CD14-positive monocyte (primary cell): ENCODE results near the gene TJP2. TPM values are rescaled to one million over a fixed set of nuclear protein-coding genes. Genes with fewer than 3 reads are reported as not detected.
A peak's percentile ranks its signal among the peaks of the same experiment; 100 is the strongest.

Experiments
- DNase-seq, 3 donors: peaks; one replicate each; pipeline ENCODE4 v3.0.0-alpha.2; 2011 to 2022
- H2AFZ ChIP-seq: 2 replicates; pipeline ENCODE4 v1.6.0; 2012; ENCODE audit warnings: mild to moderate bottlenecking, low read depth, low read length, inconsistent platforms; ENCODE audit not compliant: insufficient read depth, poor library complexity, severe bottlenecking
- H3K27ac ChIP-seq, 2 donors: 1 replicate in 1 of 2; 2 replicates in 1 of 2; pipeline ENCODE4 v1.5.1; 2012 to 2013; ENCODE audit warnings: low read length in 2 of 2, control low read depth in 1 of 2, inconsistent platforms in 1 of 2, low read depth in 1 of 2, mild to moderate bottlenecking in 1 of 2
- H3K27me3 ChIP-seq, 2 donors: one replicate each; pipeline versions ENCODE4 v1.6.0 to v1.6.1; 2011 to 2013; ENCODE audit warnings: low read length in 2 of 2; ENCODE audit not compliant: control insufficient read depth in 2 of 2, insufficient read depth in 2 of 2
- H3K36me3 ChIP-seq, 2 donors: replicated peaks in 1 of 2; 1 replicate in 1 of 2; 2 replicates in 1 of 2; pipeline versions ENCODE4 v1.5.1 to v1.6.1; 2012 to 2013; ENCODE audit warnings: low read length in 2 of 2, control low read depth in 1 of 2, inconsistent platforms in 1 of 2, mild to moderate bottlenecking in 1 of 2; ENCODE audit not compliant: insufficient read depth in 2 of 2, control insufficient read depth in 1 of 2
- H3K4me1 ChIP-seq, 2 donors: 1 replicate in 1 of 2; 2 replicates in 1 of 2; pipeline versions ENCODE4 v1.5.1 to v1.6.1; 2012 to 2013; ENCODE audit warnings: low read length in 2 of 2, control low read depth in 1 of 2, inconsistent platforms in 1 of 2, mild to moderate bottlenecking in 1 of 2, moderate library complexity in 1 of 2; ENCODE audit not compliant: insufficient read depth in 2 of 2, control insufficient read depth in 1 of 2
- H3K4me2 ChIP-seq: replicated peaks from 2 replicates; pipeline ENCODE3; 2012; ENCODE audit warnings: low read length, moderate library complexity, mild to moderate bottlenecking; ENCODE audit not compliant: poor library complexity, severe bottlenecking; ENCODE audit errors: extremely low read depth
- H3K4me3 ChIP-seq, 3 experiments: fragments of 200-600 bp in 1 of 3; sonication (generic) in 1 of 3; replicated peaks in 1 of 3; 1 replicate in 2 of 3; 2 replicates in 1 of 3; pipeline ENCODE4 v1.5.1; 2011 to 2013; ENCODE audit warnings: low read length in 3 of 3, mild to moderate bottlenecking in 3 of 3, control low read depth in 2 of 3, low read depth in 2 of 3, inconsistent platforms in 1 of 3, moderate library complexity in 1 of 3
- H3K79me2 ChIP-seq: 2 replicates; pipeline ENCODE4 v1.6.0; 2012; ENCODE audit warnings: mild to moderate bottlenecking, control low read depth, inconsistent platforms, low read length, moderate library complexity; ENCODE audit not compliant: insufficient read depth
- H3K9ac ChIP-seq: 2 replicates; pipeline ENCODE4 v1.6.0; 2017; ENCODE audit warnings: low read length, mild to moderate bottlenecking; ENCODE audit not compliant: insufficient read depth, poor library complexity, severe bottlenecking
- H3K9me3 ChIP-seq, 2 donors: replicated peaks in 1 of 2; 1 replicate in 1 of 2; 2 replicates in 1 of 2; pipeline versions ENCODE4 v1.5.1 to v1.6.1; 2012 to 2013; ENCODE audit warnings: low read length in 2 of 2, control low read depth in 1 of 2; ENCODE audit not compliant: control insufficient read depth in 1 of 2, insufficient read depth in 1 of 2
- H4K20me1 ChIP-seq: 2 replicates; pipeline ENCODE4 v1.6.0; 2012; ENCODE audit warnings: mild to moderate bottlenecking, low read length, control low read depth, moderate library complexity; ENCODE audit not compliant: insufficient read depth
- H3K27ac Mint-ChIP-seq, 7 donors: one replicate each; pipeline ENCODE4 v1.8.0; 2020; ENCODE audit warnings: mild to moderate bottlenecking in 7 of 7, mixed read lengths in 7 of 7, moderate library complexity in 6 of 7, inconsistent platforms in 2 of 7
- H3K27me3 Mint-ChIP-seq, 3 donors: one replicate each; pipeline ENCODE4 v1.8.0; 2021 to 2022; ENCODE audit warnings: low read depth in 3 of 3, mild to moderate bottlenecking in 3 of 3, mixed read lengths in 3 of 3, moderate library complexity in 3 of 3, inconsistent platforms in 1 of 3
- H3K36me3 Mint-ChIP-seq, 2 donors: one replicate each; pipeline ENCODE4 v1.8.0; 2020; ENCODE audit warnings: mixed read lengths in 2 of 2, inconsistent platforms in 1 of 2, mild to moderate bottlenecking in 1 of 2
- H3K4me1 Mint-ChIP-seq: one replicate; pipeline ENCODE4 v1.8.0; 2020; ENCODE audit warnings: mild to moderate bottlenecking, mixed read lengths
- H3K4me3 Mint-ChIP-seq, 2 donors: one replicate each; pipeline ENCODE4 v1.8.0; 2020; ENCODE audit warnings: mild to moderate bottlenecking in 2 of 2, mixed read lengths in 2 of 2, moderate library complexity in 1 of 2
- H3K9me3 Mint-ChIP-seq, 7 donors: one replicate each; pipeline ENCODE4 v1.8.0; 2020 to 2022; ENCODE audit warnings: mixed read lengths in 7 of 7, mild to moderate bottlenecking in 6 of 7, moderate library complexity in 6 of 7, inconsistent platforms in 2 of 7
- WGBS: methylation state at CpG from one replicate; pipeline ENCODE4 v1.1.5; 2013; ENCODE audit warnings: missing lambda C conversion rate; ENCODE audit not compliant: insufficient coverage; 5-methylcytosine and 5-hydroxymethylcytosine counted together
- intact Hi-C, 2 donors: fragments of 100-400 bp; cut with micrococcal nuclease; formaldehyde crosslinking; loops; one replicate each; pipeline versions ENCODE4 v1.15.0 to v1.15.1; 2023
- polyA plus RNA-seq, 3 donors: library from polyadenylated mRNA; depleted of rRNA in 1 of 3; unstranded in 2 of 3; stranded (reverse) in 1 of 3; fragments of 300-500 nt in 2 of 3; fragments of >200 nt in 1 of 3; fragmentation: Illumina TruSeq in 2 of 3; gene quantifications; 1 replicate in 2 of 3; 2 replicates in 1 of 3; pipeline ENCODE4 v1.2.3, GENCODE V29; 2012 to 2021
- TF ChIP-seq, protein P1 (sequence below): fragments of 200-600 bp; IDR thresholded peaks from one replicate; pipeline ENCODE4 v1.8.0; 2022; ENCODE audit warnings: antibody characterized with exemption, mild to moderate bottlenecking

The TJP2 gene
- polyA plus RNA-seq, 3 donors: 8.0 to 17.8 (median 13.8) TPM

DNA sequence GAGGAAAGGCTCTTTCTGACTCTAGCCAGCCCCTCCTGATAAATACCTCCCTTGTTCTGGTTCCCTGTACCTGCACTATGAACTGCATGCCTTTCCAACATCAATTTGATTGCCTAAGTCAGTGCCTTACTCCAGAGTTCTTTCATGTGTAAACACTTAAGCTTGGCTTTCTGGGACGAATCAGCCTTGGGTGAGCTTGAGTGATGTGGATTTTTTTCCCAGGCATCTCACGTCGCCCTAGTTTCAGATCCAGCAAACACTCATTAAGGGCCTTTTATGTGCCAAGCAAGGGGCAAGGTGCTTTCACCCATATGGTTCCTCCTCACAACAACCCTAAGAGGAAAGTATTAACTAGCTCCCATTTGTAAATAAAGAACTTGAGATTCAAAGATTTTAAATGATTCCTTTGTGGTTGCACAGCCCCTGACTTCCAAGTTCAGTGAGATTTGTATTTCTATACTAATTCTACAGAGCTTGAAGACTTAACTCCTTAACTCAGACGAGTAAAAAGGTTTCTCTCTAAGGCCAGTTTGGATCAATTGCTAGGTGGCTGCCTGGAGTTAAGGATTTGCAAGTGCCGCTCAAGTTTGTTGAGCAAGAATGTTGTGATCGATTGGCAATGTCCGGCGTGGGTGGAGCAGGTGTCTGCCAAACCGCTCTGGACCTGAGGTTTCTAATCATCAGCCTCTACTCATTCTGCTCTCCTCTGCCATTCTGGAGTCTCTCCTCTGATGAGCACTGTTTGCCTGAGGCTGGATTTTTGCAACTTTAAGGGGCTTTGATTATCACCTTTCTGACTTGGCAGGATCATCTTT is 20.2 kb upstream of the TJP2 start:
- Mint-ChIP-seq H3K4me3 (no peak overlapping the region), H3K27me3 (no peaks in the 10 kb centered on the region), H3K9me3 (no peaks in the 10 kb centered on the region), H3K4me1 (no peaks in the 10 kb centered on the region), H3K27ac (peak overlapping the region in 1 of 7 donors; percentile 50), H3K36me3 (no peaks in the 10 kb centered on the region)
- Histone ChIP-seq H3K4me3 (no peak overlapping the region), H3K9me3 (no peaks in the 10 kb centered on the region), H3K27me3 (no peaks in the 10 kb centered on the region), H3K9ac (no peak overlapping the region), H3K4me2 (no peak overlapping the region), H3K27ac (no peak overlapping the region), H3K4me1 (no peaks in the 10 kb centered on the region), H2AFZ (no peak overlapping the region), H3K79me2 (no peaks in the 10 kb centered on the region), H3K36me3 (no peaks in the 10 kb centered on the region), H4K20me1 (no peaks in the 10 kb centered on the region)
- TF ChIP-seq, protein P1, sequence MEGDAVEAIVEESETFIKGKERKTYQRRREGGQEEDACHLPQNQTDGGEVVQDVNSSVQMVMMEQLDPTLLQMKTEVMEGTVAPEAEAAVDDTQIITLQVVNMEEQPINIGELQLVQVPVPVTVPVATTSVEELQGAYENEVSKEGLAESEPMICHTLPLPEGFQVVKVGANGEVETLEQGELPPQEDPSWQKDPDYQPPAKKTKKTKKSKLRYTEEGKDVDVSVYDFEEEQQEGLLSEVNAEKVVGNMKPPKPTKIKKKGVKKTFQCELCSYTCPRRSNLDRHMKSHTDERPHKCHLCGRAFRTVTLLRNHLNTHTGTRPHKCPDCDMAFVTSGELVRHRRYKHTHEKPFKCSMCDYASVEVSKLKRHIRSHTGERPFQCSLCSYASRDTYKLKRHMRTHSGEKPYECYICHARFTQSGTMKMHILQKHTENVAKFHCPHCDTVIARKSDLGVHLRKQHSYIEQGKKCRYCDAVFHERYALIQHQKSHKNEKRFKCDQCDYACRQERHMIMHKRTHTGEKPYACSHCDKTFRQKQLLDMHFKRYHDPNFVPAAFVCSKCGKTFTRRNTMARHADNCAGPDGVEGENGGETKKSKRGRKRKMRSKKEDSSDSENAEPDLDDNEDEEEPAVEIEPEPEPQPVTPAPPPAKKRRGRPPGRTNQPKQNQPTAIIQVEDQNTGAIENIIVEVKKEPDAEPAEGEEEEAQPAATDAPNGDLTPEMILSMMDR: no peak
- no CpG with 5 or more reads among the region's 9 CpGs for WGBS
- intact Hi-C loops: loop anchor here in 1 of 2 donors (5.0 kb wide), 1 partner anchor 48 kb away; no protein-coding TSS in a partner anchor
- DNase-seq: no peak

DNA sequence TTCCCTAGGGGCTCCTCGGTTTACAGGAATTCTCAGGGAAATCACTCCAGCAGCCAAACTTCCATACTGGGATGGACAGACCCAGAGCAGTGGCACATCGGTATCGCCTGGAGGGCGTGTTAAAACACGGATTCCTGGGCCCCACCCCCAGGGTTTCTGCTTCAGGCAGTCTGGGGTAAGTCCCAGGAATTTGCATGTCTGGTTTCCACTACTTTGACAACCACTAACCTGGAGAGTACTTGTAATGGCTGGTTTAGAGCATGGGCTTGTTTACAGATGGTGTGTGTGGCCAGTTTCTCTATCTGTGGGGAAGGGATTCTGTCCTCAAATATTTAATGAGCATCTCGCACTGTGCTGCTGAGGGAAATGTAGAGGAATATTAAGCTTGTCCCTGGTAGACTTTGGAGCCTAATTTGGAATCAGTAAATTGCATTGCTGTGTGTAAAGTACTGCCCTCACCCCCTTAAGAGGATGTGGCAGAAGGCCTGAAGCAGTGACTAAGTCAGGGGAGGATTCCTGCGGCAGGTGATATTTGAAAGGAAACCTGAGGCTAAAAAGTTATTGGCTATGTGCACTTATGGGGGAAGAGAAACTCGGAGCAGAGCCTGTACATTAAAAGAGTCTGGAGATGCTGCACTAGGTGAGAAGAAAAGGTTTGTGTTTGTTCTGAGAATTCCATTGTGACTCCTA is 18.6 kb upstream of the TJP2 start:
- Histone ChIP-seq H3K36me3 (no peaks in the 10 kb centered on the region), H2AFZ (no peak overlapping the region), H3K27me3 (no peaks in the 10 kb centered on the region), H3K4me2 (no peak overlapping the region), H3K9ac (no peak overlapping the region), H3K27ac (no peak overlapping the region), H3K9me3 (no peaks in the 10 kb centered on the region), H3K4me1 (no peaks in the 10 kb centered on the region), H4K20me1 (no peaks in the 10 kb centered on the region), H3K4me3 (no peak overlapping the region), H3K79me2 (no peaks in the 10 kb centered on the region)
- no peak overlapping the region for H3K4me3 Mint-ChIP-seq
- no peaks in the 10 kb centered on the region for H3K27me3 Mint-ChIP-seq
- H3K27ac Mint-ChIP-seq: no peak overlapping the region
- intact Hi-C loops: loop anchor here in 1 of 2 donors (5.0 kb wide), 1 partner anchor 37 kb away; no protein-coding TSS in a partner anchor
- WGBS: 88% methylated on average over 5 of the region's 8 CpGs
- no peaks in the 10 kb centered on the region for H3K36me3 Mint-ChIP-seq
- H3K9me3 Mint-ChIP-seq: no peaks in the 10 kb centered on the region
- TF ChIP-seq, protein P1: no peak
- no peaks in the 10 kb centered on the region for H3K4me1 Mint-ChIP-seq
- DNase-seq: no peak
